HepG2 (cell line): Measurements from ENCODE around the gene COG8. TPM values are rescaled to one million over a fixed set of nuclear protein-coding genes. Genes with fewer than 3 reads are reported as not detected.
A peak's percentile ranks its signal among the peaks of the same experiment; 100 is the strongest.

Experiments used
- HOXD1 ChIP-seq: sonication (generic); formaldehyde crosslinking; IDR thresholded peaks from 2 replicates; pipeline ENCODE4 v1.5.0; 2020; ENCODE audit warnings: missing genetic modification reagents
- MAFK ChIP-seq, 2 experiments: IDR thresholded peaks in 1 of 2; conservative IDR thresholded peaks in 1 of 2; 2 replicates each; pipeline ENCODE4 v1.6.1; 2011; ENCODE audit warnings: improper control_type of control experiment in 2 of 2, low read length in 2 of 2
- MIXL1 ChIP-seq: IDR thresholded peaks from 2 replicates; pipeline ENCODE4 v1.6.1; 2016
- NFYB ChIP-seq: sonication (generic); formaldehyde crosslinking; IDR thresholded peaks from 2 replicates; pipeline ENCODE4 v1.4.0; 2020; ENCODE audit warnings: missing genetic modification reagents
- NFYC ChIP-seq: IDR thresholded peaks from 2 replicates; pipeline ENCODE4 v1.6.1; 2016; ENCODE audit warnings: missing genetic modification reagents, missing compliant biosample characterization
- PAF1 ChIP-seq: IDR thresholded peaks from 2 replicates; pipeline ENCODE4 v1.6.1; 2016; ENCODE audit warnings: missing genetic modification reagents, missing compliant biosample characterization
- POLR2G ChIP-seq: fragments of 200-400 bp; formaldehyde crosslinking; IDR thresholded peaks from 2 replicates; pipeline ENCODE4 v1.6.1; 2018; ENCODE audit warnings: mild to moderate bottlenecking, low read depth, low read length, moderate library complexity
- SRY ChIP-seq: sonication (generic); formaldehyde crosslinking; IDR thresholded peaks from 2 replicates; pipeline ENCODE4 v1.8.0; 2022; ENCODE audit warnings: mild to moderate bottlenecking, missing genetic modification reagents
- ZKSCAN8 ChIP-seq: IDR thresholded peaks from 2 replicates; pipeline ENCODE4 v1.6.1; 2016; ENCODE audit warnings: borderline replicate concordance, missing genetic modification reagents, missing compliant biosample characterization
- ZNF225 ChIP-seq: sonication (generic); formaldehyde crosslinking; IDR thresholded peaks from 2 replicates; pipeline ENCODE4 v1.4.0; 2020; ENCODE audit warnings: mild to moderate bottlenecking, missing genetic modification reagents
- polyA plus RNA-seq, 8 experiments: library from polyadenylated mRNA; depleted of rRNA in 3 of 8; stranded (reverse) in 7 of 8; unstranded in 1 of 8; fragments of >200 nt; fragmentation: Illumina TruSeq in 4 of 8; extraction: Trizol in 4 of 8; gene quantifications; 2 replicates each; pipeline versions ENCODE4 v1.2.1 to v1.2.3, GENCODE V29; 2011 to 2016; ENCODE audit warnings: low read depth in 4 of 8, missing spikeins in 1 of 8, mixed read lengths in 1 of 8; ENCODE audit not compliant: insufficient read depth in 1 of 8
- total RNA-seq, 5 experiments: library from RNA; depleted of rRNA; stranded (reverse); fragments of >200 nt; fragmentation: Illumina TruSeq; extraction: Trizol; gene quantifications; 2 replicates each; pipeline ENCODE4 v1.2.3, GENCODE V29; 2016; ENCODE audit warnings: low read depth in 1 of 5
- TF ChIP-seq, protein P1 (sequence below), 2 experiments: fragments of 450-650 bp in 1 of 2; sonication (generic) in 1 of 2; formaldehyde crosslinking in 1 of 2; IDR thresholded peaks; 2 replicates each; pipeline versions ENCODE4 v1.6.1 to v1.8.0; 2016 to 2022; ENCODE audit warnings: antibody characterized with exemption in 1 of 2, mild to moderate bottlenecking in 1 of 2, missing genetic modification reagents in 1 of 2
- TF ChIP-seq, protein P2 (sequence below): sonication (generic); formaldehyde crosslinking; IDR thresholded peaks from 2 replicates; pipeline ENCODE4 v1.8.1; 2022; ENCODE audit warnings: low read depth, mild to moderate bottlenecking, missing genetic modification reagents
- TF ChIP-seq, protein P3 (sequence below): sonication (generic); formaldehyde crosslinking; IDR thresholded peaks from 2 replicates; pipeline ENCODE4 v1.5.0; 2020; ENCODE audit warnings: missing genetic modification reagents
- TF ChIP-seq, protein P4 (sequence below): sonication (generic); formaldehyde crosslinking; IDR thresholded peaks from 2 replicates; pipeline ENCODE4 v1.9.0; 2022; ENCODE audit warnings: missing genetic modification reagents, mild to moderate bottlenecking, borderline replicate concordance

The COG8 gene
- total and polyA plus RNA-seq, 2 of the 13 experiments (the other 11 are each of a cell fraction or from before 2014, with no cell fraction given): 45.5 to 52.1 TPM

DNA sequence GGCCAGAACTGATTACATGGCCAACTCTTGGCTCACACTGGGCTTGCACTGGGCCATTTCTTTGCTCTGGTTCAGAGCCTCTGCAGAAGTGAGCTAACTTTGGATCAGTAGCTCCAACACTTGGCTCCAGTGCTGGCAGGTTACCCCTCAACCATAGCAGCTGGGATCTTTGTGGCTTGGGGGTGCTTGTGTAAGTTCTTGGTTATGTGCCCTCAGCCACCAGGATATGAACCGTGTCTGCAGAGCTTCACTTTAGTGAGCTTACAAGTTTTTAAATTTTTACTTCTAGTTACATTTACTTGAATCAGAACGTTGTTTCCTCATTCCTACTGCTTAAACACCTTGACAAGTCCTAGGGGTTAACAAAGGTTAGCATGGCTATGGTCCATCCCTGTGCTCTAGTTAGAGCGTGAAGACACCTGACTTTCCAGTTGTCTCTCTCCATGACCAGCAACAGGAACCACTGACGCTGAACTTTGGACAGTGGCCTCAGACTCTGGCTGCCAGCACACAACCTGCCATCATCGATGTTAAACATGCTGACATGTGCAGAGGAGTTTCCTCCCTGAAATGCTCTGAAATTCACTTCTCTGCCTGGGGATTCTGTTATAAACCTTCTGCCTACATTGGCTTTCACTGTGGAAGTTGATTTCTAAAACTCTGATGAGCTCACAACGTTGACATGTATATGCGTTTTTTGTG is 13.0 kb downstream of the COG8 start (continued):
- TF ChIP-seq MAFK (conservative IDR thresholded peaks at IDR 0.05 in 1 of 2, IDR thresholded peaks at IDR 0.05 in 1 of 2; ENCODE audit: low read length in 2 of 2): peak; percentile 84 to 94
- TF ChIP-seq, protein P1, sequence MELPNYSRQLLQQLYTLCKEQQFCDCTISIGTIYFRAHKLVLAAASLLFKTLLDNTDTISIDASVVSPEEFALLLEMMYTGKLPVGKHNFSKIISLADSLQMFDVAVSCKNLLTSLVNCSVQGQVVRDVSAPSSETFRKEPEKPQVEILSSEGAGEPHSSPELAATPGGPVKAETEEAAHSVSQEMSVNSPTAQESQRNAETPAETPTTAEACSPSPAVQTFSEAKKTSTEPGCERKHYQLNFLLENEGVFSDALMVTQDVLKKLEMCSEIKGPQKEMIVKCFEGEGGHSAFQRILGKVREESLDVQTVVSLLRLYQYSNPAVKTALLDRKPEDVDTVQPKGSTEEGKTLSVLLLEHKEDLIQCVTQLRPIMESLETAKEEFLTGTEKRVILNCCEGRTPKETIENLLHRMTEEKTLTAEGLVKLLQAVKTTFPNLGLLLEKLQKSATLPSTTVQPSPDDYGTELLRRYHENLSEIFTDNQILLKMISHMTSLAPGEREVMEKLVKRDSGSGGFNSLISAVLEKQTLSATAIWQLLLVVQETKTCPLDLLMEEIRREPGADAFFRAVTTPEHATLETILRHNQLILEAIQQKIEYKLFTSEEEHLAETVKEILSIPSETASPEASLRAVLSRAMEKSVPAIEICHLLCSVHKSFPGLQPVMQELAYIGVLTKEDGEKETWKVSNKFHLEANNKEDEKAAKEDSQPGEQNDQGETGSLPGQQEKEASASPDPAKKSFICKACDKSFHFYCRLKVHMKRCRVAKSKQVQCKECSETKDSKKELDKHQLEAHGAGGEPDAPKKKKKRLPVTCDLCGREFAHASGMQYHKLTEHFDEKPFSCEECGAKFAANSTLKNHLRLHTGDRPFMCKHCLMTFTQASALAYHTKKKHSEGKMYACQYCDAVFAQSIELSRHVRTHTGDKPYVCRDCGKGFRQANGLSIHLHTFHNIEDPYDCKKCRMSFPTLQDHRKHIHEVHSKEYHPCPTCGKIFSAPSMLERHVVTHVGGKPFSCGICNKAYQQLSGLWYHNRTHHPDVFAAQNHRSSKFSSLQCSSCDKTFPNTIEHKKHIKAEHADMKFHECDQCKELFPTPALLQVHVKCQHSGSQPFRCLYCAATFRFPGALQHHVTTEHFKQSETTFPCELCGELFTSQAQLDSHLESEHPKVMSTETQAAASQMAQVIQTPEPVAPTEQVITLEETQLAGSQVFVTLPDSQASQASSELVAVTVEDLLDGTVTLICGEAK (IDR thresholded peaks at IDR 0.05): no peak
- TF ChIP-seq, protein P1 (CRISPR knock-in tag; IDR thresholded peaks at IDR 0.05): no peak
- TF ChIP-seq, protein P2, sequence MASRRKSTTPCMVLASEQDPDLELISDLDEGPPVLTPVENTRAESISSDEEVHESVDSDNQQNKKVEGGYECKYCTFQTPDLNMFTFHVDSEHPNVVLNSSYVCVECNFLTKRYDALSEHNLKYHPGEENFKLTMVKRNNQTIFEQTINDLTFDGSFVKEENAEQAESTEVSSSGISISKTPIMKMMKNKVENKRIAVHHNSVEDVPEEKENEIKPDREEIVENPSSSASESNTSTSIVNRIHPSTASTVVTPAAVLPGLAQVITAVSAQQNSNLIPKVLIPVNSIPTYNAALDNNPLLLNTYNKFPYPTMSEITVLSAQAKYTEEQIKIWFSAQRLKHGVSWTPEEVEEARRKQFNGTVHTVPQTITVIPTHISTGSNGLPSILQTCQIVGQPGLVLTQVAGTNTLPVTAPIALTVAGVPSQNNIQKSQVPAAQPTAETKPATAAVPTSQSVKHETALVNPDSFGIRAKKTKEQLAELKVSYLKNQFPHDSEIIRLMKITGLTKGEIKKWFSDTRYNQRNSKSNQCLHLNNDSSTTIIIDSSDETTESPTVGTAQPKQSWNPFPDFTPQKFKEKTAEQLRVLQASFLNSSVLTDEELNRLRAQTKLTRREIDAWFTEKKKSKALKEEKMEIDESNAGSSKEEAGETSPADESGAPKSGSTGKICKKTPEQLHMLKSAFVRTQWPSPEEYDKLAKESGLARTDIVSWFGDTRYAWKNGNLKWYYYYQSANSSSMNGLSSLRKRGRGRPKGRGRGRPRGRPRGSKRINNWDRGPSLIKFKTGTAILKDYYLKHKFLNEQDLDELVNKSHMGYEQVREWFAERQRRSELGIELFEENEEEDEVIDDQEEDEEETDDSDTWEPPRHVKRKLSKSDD (CRISPR knock-in tag): no peak
- TF ChIP-seq, protein P3, sequence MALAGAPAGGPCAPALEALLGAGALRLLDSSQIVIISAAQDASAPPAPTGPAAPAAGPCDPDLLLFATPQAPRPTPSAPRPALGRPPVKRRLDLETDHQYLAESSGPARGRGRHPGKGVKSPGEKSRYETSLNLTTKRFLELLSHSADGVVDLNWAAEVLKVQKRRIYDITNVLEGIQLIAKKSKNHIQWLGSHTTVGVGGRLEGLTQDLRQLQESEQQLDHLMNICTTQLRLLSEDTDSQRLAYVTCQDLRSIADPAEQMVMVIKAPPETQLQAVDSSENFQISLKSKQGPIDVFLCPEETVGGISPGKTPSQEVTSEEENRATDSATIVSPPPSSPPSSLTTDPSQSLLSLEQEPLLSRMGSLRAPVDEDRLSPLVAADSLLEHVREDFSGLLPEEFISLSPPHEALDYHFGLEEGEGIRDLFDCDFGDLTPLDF: no peak
- TF ChIP-seq HOXD1 (CRISPR knock-in tag): no peak
- TF ChIP-seq ZNF225 (CRISPR knock-in tag): no peak
- no peak for TF ChIP-seq NFYB (CRISPR knock-in tag)
- no peak for TF ChIP-seq ZKSCAN8 (CRISPR knock-in tag)
- TF ChIP-seq NFYC (CRISPR knock-in tag): no peak
- TF ChIP-seq, protein P4, sequence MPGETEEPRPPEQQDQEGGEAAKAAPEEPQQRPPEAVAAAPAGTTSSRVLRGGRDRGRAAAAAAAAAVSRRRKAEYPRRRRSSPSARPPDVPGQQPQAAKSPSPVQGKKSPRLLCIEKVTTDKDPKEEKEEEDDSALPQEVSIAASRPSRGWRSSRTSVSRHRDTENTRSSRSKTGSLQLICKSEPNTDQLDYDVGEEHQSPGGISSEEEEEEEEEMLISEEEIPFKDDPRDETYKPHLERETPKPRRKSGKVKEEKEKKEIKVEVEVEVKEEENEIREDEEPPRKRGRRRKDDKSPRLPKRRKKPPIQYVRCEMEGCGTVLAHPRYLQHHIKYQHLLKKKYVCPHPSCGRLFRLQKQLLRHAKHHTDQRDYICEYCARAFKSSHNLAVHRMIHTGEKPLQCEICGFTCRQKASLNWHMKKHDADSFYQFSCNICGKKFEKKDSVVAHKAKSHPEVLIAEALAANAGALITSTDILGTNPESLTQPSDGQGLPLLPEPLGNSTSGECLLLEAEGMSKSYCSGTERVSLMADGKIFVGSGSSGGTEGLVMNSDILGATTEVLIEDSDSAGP (CRISPR knock-in tag): peak; percentile 35
- peak; percentile 58; the same call in 1 of the 2 replicates for TF ChIP-seq SRY (CRISPR knock-in tag)
- TF ChIP-seq PAF1: no peak
- TF ChIP-seq MIXL1 (CRISPR knock-in tag): peak; percentile 48; the same call in 1 of the 2 replicates
- peak; percentile 52; the same call in 1 of the 2 replicates for TF ChIP-seq POLR2G
